Lower leg skin (tissue), 3 donors: ENCODE results near the gene MAPK8IP3.

ENCODE experiments used
- POLR2A ChIP-seq, 2 donors: fragments of 450-650 bp; IDR thresholded peaks; one replicate each; pipeline ENCODE4 v1.6.1; 2016 to 2017; ENCODE audit warnings: antibody characterized with exemption in 2 of 2, mild to moderate bottlenecking in 1 of 2, moderate library complexity in 1 of 2
- TF ChIP-seq, protein P1 (sequence below), 3 donors: fragments of 450-650 bp; IDR thresholded peaks; one replicate each; pipeline ENCODE4 v1.5.1; 2016; ENCODE audit warnings: antibody characterized with exemption in 3 of 3, mild to moderate bottlenecking in 3 of 3, moderate library complexity in 2 of 3

- TF ChIP-seq, protein P1, sequence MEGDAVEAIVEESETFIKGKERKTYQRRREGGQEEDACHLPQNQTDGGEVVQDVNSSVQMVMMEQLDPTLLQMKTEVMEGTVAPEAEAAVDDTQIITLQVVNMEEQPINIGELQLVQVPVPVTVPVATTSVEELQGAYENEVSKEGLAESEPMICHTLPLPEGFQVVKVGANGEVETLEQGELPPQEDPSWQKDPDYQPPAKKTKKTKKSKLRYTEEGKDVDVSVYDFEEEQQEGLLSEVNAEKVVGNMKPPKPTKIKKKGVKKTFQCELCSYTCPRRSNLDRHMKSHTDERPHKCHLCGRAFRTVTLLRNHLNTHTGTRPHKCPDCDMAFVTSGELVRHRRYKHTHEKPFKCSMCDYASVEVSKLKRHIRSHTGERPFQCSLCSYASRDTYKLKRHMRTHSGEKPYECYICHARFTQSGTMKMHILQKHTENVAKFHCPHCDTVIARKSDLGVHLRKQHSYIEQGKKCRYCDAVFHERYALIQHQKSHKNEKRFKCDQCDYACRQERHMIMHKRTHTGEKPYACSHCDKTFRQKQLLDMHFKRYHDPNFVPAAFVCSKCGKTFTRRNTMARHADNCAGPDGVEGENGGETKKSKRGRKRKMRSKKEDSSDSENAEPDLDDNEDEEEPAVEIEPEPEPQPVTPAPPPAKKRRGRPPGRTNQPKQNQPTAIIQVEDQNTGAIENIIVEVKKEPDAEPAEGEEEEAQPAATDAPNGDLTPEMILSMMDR (IDR thresholded peaks at IDR 0.05) = no peak
- no peak for TF ChIP-seq POLR2A (IDR thresholded peaks at IDR 0.05)
These were observed 17.6 kb downstream of the MAPK8IP3 start for GRCh38 chr16:1723450-1724147.
